SK-N-SH treated with all-trans-retinoic acid at 6 μM for 48 hours (cell line): ENCODE measurements around the gene DYNC1I1.

Experiments used
- ATAC-seq: fragments of 200-7000 bp; cut with Tn5 transposase; 3 replicates; pipeline ENCODE4 v1.9.1; 2020; ENCODE audit warnings: mild to moderate bottlenecking, moderate library complexity
- BACH2 ChIP-seq: fragments of 250-450 bp; sonication (Bioruptor Pico); IDR thresholded peaks from 2 replicates; pipeline ENCODE4 v1.9.0; 2021; ENCODE audit warnings: mild to moderate bottlenecking, borderline replicate concordance
- CREB5 ChIP-seq: fragments of 250-450 bp; sonication (Bioruptor Pico); IDR thresholded peaks from 2 replicates; pipeline ENCODE4 v1.5.1; 2020; ENCODE audit warnings: low read depth, mild to moderate bottlenecking, moderate library complexity
- GLIS3 ChIP-seq: fragments of 250-450 bp; sonication (Bioruptor Pico); IDR thresholded peaks from 2 replicates; pipeline ENCODE4 v1.5.0; 2020; ENCODE audit warnings: mild to moderate bottlenecking, moderate library complexity
- ISL1 ChIP-seq: fragments of 250-450 bp; sonication (Bioruptor Pico); IDR thresholded peaks from 2 replicates; pipeline ENCODE4 v2.1.2; 2022; ENCODE audit warnings: mild to moderate bottlenecking, moderate library complexity
- PPARA ChIP-seq: fragments of 250-450 bp; sonication (Bioruptor Pico); IDR thresholded peaks from 2 replicates; pipeline ENCODE4 v1.5.0; 2020; ENCODE audit warnings: mild to moderate bottlenecking, borderline replicate concordance
- RARB ChIP-seq: fragments of 250-450 bp; sonication (Bioruptor Pico); IDR thresholded peaks from 2 replicates; pipeline ENCODE4 v1.8.0; 2021; ENCODE audit warnings: mild to moderate bottlenecking, moderate library complexity
- TCF4 ChIP-seq: fragments of 250-450 bp; sonication (Bioruptor Pico); IDR thresholded peaks from 2 replicates; pipeline ENCODE4 v1.8.0; 2021; ENCODE audit warnings: mild to moderate bottlenecking, moderate library complexity, borderline replicate concordance
- TOX ChIP-seq: fragments of 250-450 bp; sonication (Bioruptor Pico); IDR thresholded peaks from 2 replicates; pipeline ENCODE4 v1.8.0; 2021; ENCODE audit warnings: mild to moderate bottlenecking, moderate library complexity, borderline replicate concordance
- ZC3H10 ChIP-seq: fragments of 250-450 bp; sonication (Bioruptor Pico); IDR thresholded peaks from 2 replicates; pipeline ENCODE4 v1.5.1; 2021; ENCODE audit warnings: mild to moderate bottlenecking, moderate library complexity
- ZFP30 ChIP-seq: fragments of 450-650 bp; formaldehyde crosslinking; IDR thresholded peaks from 2 replicates; pipeline ENCODE4 v1.5.0; 2022; ENCODE audit warnings: mild to moderate bottlenecking, moderate library complexity
- ZNF565 ChIP-seq: fragments of 450-650 bp; formaldehyde crosslinking; conservative IDR thresholded peaks from 2 replicates; pipeline ENCODE4 v1.5.0; 2020; ENCODE audit warnings: low read depth, mild to moderate bottlenecking, moderate library complexity
- ZNF70 ChIP-seq: fragments of 450-650 bp; formaldehyde crosslinking; IDR thresholded peaks from 2 replicates; pipeline ENCODE4 v1.5.0; 2020; ENCODE audit warnings: mild to moderate bottlenecking, moderate library complexity
- ZNF8 ChIP-seq: fragments of 450-650 bp; formaldehyde crosslinking; IDR thresholded peaks from 2 replicates; pipeline ENCODE4 v1.5.0; 2020; ENCODE audit warnings: mild to moderate bottlenecking, moderate library complexity
- TF ChIP-seq, protein P1 (sequence below): fragments of 250-450 bp; sonication (Bioruptor Pico); IDR thresholded peaks from 2 replicates; pipeline ENCODE4 v1.5.0; 2020; ENCODE audit warnings: mild to moderate bottlenecking, moderate library complexity
- TF ChIP-seq, protein P2 (sequence below): fragments of 250-450 bp; sonication (Bioruptor Pico); IDR thresholded peaks from 2 replicates; pipeline ENCODE4 v1.8.0; 2021; ENCODE audit warnings: low read depth, mild to moderate bottlenecking, moderate library complexity, borderline replicate concordance
- TF ChIP-seq, protein P3 (sequence below): fragments of 250-450 bp; sonication (Bioruptor Pico); IDR thresholded peaks from 2 replicates; pipeline ENCODE4 v1.8.0; 2020; ENCODE audit warnings: mild to moderate bottlenecking, moderate library complexity, borderline replicate concordance
- TF ChIP-seq, protein P4 (sequence below): fragments of 250-450 bp; sonication (Bioruptor Pico); IDR thresholded peaks from 2 replicates; pipeline ENCODE4 v1.5.1; 2021; ENCODE audit warnings: mild to moderate bottlenecking, moderate library complexity

The DYNC1I1 gene

DNA sequence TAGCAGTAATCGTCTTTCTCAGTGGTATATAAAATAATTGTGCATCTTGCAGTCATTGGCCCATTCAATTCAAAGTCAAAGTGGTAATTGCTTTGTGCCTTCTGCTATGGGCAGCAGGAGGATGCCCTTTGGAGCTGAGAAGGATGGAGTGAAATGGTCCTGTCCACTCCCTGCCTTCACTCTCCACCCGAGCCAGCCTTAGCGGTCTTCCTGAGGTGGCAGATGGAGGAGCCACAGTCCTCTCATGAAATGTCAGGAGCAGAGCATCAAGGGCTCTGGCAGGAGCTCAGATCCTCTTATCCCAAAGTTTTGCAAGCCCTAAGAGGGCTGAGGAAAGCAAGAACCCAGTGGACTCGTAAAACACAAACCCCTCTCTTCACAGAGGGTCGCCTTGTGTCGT lies 199.4 kb downstream of the DYNC1I1 start:
- ATAC-seq, result no peak
- TF ChIP-seq, protein P1, sequence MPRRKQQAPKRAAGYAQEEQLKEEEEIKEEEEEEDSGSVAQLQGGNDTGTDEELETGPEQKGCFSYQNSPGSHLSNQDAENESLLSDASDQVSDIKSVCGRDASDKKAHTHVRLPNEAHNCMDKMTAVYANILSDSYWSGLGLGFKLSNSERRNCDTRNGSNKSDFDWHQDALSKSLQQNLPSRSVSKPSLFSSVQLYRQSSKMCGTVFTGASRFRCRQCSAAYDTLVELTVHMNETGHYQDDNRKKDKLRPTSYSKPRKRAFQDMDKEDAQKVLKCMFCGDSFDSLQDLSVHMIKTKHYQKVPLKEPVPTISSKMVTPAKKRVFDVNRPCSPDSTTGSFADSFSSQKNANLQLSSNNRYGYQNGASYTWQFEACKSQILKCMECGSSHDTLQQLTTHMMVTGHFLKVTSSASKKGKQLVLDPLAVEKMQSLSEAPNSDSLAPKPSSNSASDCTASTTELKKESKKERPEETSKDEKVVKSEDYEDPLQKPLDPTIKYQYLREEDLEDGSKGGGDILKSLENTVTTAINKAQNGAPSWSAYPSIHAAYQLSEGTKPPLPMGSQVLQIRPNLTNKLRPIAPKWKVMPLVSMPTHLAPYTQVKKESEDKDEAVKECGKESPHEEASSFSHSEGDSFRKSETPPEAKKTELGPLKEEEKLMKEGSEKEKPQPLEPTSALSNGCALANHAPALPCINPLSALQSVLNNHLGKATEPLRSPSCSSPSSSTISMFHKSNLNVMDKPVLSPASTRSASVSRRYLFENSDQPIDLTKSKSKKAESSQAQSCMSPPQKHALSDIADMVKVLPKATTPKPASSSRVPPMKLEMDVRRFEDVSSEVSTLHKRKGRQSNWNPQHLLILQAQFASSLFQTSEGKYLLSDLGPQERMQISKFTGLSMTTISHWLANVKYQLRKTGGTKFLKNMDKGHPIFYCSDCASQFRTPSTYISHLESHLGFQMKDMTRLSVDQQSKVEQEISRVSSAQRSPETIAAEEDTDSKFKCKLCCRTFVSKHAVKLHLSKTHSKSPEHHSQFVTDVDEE, result no peak

DNA sequence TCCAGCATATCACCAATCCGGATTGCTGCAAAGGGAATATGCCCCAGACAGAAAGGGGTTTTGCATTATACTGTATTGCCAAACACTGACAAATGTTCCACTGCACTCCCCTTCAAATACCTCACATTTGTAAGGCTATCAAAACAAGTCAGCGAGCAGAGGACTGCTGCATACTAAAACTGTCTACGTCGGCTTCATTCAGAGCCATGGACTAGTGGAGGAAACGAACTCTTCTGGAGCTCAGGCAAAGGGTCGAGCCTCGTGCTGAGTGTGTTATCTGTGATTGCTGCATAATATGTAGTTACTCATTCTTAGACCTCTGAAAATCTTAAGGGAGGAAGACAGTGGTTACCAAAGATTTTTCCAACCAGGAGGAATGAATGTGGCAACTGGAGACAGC lies 200.2 kb downstream of the DYNC1I1 start:
- TF ChIP-seq, protein P2, sequence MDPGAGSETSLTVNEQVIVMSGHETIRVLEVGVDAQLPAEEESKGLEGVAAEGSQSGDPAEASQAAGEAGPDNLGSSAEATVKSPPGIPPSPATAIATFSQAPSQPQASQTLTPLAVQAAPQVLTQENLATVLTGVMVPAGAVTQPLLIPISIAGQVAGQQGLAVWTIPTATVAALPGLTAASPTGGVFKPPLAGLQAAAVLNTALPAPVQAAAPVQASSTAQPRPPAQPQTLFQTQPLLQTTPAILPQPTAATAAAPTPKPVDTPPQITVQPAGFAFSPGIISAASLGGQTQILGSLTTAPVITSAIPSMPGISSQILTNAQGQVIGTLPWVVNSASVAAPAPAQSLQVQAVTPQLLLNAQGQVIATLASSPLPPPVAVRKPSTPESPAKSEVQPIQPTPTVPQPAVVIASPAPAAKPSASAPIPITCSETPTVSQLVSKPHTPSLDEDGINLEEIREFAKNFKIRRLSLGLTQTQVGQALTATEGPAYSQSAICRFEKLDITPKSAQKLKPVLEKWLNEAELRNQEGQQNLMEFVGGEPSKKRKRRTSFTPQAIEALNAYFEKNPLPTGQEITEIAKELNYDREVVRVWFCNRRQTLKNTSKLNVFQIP (CRISPR knock-in tag), result no peak
- TF ChIP-seq TOX (no peak), PPARA (no peak), RARB (no peak), TCF4 (no peak), ZC3H10 (CRISPR knock-in tag) (no peak), ZFP30 (CRISPR knock-in tag) (no peak), ZNF565 (CRISPR knock-in tag) (no peak), BACH2 (CRISPR knock-in tag) (no peak), CREB5 (CRISPR knock-in tag) (no peak), ISL1 (CRISPR knock-in tag) (no peak), ZNF8 (CRISPR knock-in tag) (no peak), ZNF70 (no peak)
- TF ChIP-seq, protein P3, sequence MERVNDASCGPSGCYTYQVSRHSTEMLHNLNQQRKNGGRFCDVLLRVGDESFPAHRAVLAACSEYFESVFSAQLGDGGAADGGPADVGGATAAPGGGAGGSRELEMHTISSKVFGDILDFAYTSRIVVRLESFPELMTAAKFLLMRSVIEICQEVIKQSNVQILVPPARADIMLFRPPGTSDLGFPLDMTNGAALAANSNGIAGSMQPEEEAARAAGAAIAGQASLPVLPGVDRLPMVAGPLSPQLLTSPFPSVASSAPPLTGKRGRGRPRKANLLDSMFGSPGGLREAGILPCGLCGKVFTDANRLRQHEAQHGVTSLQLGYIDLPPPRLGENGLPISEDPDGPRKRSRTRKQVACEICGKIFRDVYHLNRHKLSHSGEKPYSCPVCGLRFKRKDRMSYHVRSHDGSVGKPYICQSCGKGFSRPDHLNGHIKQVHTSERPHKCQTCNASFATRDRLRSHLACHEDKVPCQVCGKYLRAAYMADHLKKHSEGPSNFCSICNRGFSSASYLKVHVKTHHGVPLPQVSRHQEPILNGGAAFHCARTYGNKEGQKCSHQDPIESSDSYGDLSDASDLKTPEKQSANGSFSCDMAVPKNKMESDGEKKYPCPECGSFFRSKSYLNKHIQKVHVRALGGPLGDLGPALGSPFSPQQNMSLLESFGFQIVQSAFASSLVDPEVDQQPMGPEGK (CRISPR knock-in tag), result no peak
- TF ChIP-seq, protein P1, result no peak
- TF ChIP-seq, protein P4, sequence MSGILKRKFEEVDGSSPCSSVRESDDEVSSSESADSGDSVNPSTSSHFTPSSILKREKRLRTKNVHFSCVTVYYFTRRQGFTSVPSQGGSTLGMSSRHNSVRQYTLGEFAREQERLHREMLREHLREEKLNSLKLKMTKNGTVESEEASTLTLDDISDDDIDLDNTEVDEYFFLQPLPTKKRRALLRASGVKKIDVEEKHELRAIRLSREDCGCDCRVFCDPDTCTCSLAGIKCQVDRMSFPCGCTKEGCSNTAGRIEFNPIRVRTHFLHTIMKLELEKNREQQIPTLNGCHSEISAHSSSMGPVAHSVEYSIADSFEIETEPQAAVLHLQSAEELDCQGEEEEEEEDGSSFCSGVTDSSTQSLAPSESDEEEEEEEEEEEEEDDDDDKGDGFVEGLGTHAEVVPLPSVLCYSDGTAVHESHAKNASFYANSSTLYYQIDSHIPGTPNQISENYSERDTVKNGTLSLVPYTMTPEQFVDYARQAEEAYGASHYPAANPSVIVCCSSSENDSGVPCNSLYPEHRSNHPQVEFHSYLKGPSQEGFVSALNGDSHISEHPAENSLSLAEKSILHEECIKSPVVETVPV (CRISPR knock-in tag), result no peak
- TF ChIP-seq, all 23 proteins: peak for 0
- no peak for ATAC-seq

DNA sequence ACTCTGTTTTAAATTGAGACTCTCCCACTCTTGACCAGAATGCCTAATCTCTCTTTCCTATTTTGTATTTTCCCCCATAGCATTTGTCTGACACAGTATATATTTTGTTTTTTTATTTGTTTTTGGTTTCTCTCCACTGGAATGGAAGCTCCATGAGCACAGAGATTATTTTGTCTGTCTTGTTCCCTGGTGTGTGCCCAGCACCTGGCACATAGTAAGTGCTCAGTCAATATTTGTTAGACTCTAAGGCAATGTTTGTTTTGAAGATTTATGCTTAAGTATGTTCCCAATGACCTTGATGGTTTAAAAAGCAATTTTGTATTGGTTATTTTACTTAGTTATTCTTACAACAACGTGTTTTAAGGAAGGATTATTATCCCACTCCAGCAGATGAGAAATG lies 201.8 kb downstream of the DYNC1I1 start:
- ATAC-seq, result no peak
- TF ChIP-seq BACH2 (CRISPR knock-in tag) (no peak), PPARA (no peak), CREB5 (CRISPR knock-in tag) (no peak), ISL1 (CRISPR knock-in tag) (no peak), ZNF70 (no peak), ZC3H10 (CRISPR knock-in tag) (no peak), TOX (no peak), GLIS3 (no peak)
- TF ChIP-seq, protein P4 (CRISPR knock-in tag), result no peak
- TF ChIP-seq, protein P3 (CRISPR knock-in tag), result no peak
